HEK293 (cell line): ENCODE measurements around the gene MARVELD3.

ENCODE experiments used
- CTCF ChIA-PET: fragments of 350-600 bp; formaldehyde crosslinking; extraction: SDS; loops from one replicate; lab custom pipeline; 2021; ENCODE audit warnings: antibody characterized with exemption; lab: Yijun Ruan, JAX
- POLR2A ChIA-PET: fragments of 300-600 bp; formaldehyde crosslinking; extraction: SDS; loops from one replicate; lab custom pipeline; 2020; ENCODE audit warnings: antibody characterized with exemption, inconsistent platforms; lab: Yijun Ruan, JAX
- H3K27ac ChIP-seq: fragments of 200-500 bp; sonication (Bioruptor generic); 2 replicates; pipeline ENCODE4 v1.5.1; 2014; ENCODE audit warnings: low read depth, low read length, control low read depth, inconsistent platforms; ENCODE audit errors: extremely low read depth
- H3K36me3 ChIP-seq, 2 experiments: fragments of 200-500 bp in 1 of 2; sonication (Bioruptor generic) in 1 of 2; 1 replicate in 1 of 2; 2 replicates in 1 of 2; pipeline ENCODE4 v1.5.1; 2014 to 2017; ENCODE audit warnings: inconsistent platforms in 2 of 2, low read length in 2 of 2; ENCODE audit not compliant: control insufficient read depth in 2 of 2, insufficient read depth in 1 of 2
- H3K4me1 ChIP-seq: fragments of 200-500 bp; sonication (Bioruptor generic); 2 replicates; pipeline ENCODE4 v1.5.1; 2014; ENCODE audit warnings: mild to moderate bottlenecking, low read length, inconsistent platforms; ENCODE audit not compliant: control insufficient read depth, insufficient read depth
- H3K4me3 ChIP-seq: 2 replicates; pipeline ENCODE4 v1.5.1; 2011; ENCODE audit warnings: low read depth, mild to moderate bottlenecking, control low read depth, low read length, moderate library complexity
- H3K9me3 ChIP-seq: fragments of 200-500 bp; sonication (Bioruptor generic); 2 replicates; pipeline ENCODE4 v1.5.1; 2014; ENCODE audit warnings: low read depth, low read length, inconsistent platforms; ENCODE audit not compliant: control insufficient read depth, insufficient read depth
- EGR2 ChIP-seq: fragments of 450-650 bp; formaldehyde crosslinking; IDR thresholded peaks from 2 replicates; pipeline ENCODE4 v1.5.1; 2016; ENCODE audit warnings: low read depth, missing biosample characterization, missing genetic modification characterization
- GLIS2 ChIP-seq: fragments of 450-650 bp; formaldehyde crosslinking; IDR thresholded peaks from 2 replicates; pipeline ENCODE4 v1.5.1; 2016; ENCODE audit warnings: missing biosample characterization, missing genetic modification characterization
- PRDM1 ChIP-seq: fragments of 450-650 bp; formaldehyde crosslinking; IDR thresholded peaks from 2 replicates; pipeline ENCODE4; 2016; ENCODE audit warnings: missing biosample characterization, missing genetic modification characterization
- PRDM10 ChIP-seq: fragments of 450-650 bp; formaldehyde crosslinking; IDR thresholded peaks from 2 replicates; pipeline ENCODE4 v1.5.1; 2016; ENCODE audit warnings: missing biosample characterization, missing genetic modification characterization
- ZBTB44 ChIP-seq: fragments of 450-650 bp; IDR thresholded peaks from 2 replicates; pipeline ENCODE4 v1.5.1; 2018; ENCODE audit warnings: missing biosample characterization, mild to moderate bottlenecking, missing genetic modification characterization
- ZNF112 ChIP-seq: fragments of 450-650 bp; formaldehyde crosslinking; IDR thresholded peaks from 2 replicates; pipeline ENCODE4 v1.5.0; 2017; ENCODE audit warnings: missing biosample characterization, missing genetic modification characterization
- ZNF146 ChIP-seq: fragments of 450-650 bp; formaldehyde crosslinking; IDR thresholded peaks from 2 replicates; pipeline ENCODE4 v1.5.1; 2016; ENCODE audit warnings: missing biosample characterization, missing genetic modification characterization
- ZNF223 ChIP-seq: fragments of 450-650 bp; formaldehyde crosslinking; IDR thresholded peaks from 2 replicates; pipeline ENCODE4 v1.5.1; 2016; ENCODE audit warnings: missing biosample characterization, missing genetic modification characterization
- ZNF248 ChIP-seq: fragments of 450-650 bp; formaldehyde crosslinking; IDR thresholded peaks from 2 replicates; pipeline ENCODE4 v1.5.1; 2017; ENCODE audit warnings: missing biosample characterization, missing genetic modification characterization
- ZNF280C ChIP-seq: fragments of 450-650 bp; formaldehyde crosslinking; IDR thresholded peaks from 2 replicates; pipeline ENCODE4 v1.5.1; 2016; ENCODE audit warnings: missing biosample characterization, missing genetic modification characterization
- ZNF362 ChIP-seq: fragments of 450-650 bp; formaldehyde crosslinking; IDR thresholded peaks from 2 replicates; pipeline ENCODE4 v1.5.1; 2016; ENCODE audit warnings: missing biosample characterization, missing genetic modification characterization
- ZNF558 ChIP-seq: fragments of 450-650 bp; formaldehyde crosslinking; IDR thresholded peaks from 2 replicates; pipeline ENCODE4 v1.5.1; 2016; ENCODE audit warnings: missing biosample characterization, missing genetic modification characterization
- ZNF596 ChIP-seq: fragments of 450-650 bp; IDR thresholded peaks from 2 replicates; pipeline ENCODE4 v1.5.0; 2018; ENCODE audit warnings: missing biosample characterization, mild to moderate bottlenecking, missing genetic modification characterization, moderate library complexity
- TF ChIP-seq, protein P1 (sequence below): fragments of 450-650 bp; formaldehyde crosslinking; conservative IDR thresholded peaks from 2 replicates; pipeline ENCODE4 v1.5.1; 2016; ENCODE audit warnings: low read depth, missing biosample characterization, missing genetic modification characterization
- TF ChIP-seq, protein P2 (sequence below): fragments of 450-650 bp; formaldehyde crosslinking; IDR thresholded peaks from 2 replicates; pipeline ENCODE4 v1.5.1; 2016; ENCODE audit warnings: missing biosample characterization, missing genetic modification characterization
- TF ChIP-seq, protein P3 (sequence below): fragments of 450-650 bp; formaldehyde crosslinking; IDR thresholded peaks from 2 replicates; pipeline ENCODE4; 2016; ENCODE audit warnings: missing biosample characterization, missing genetic modification characterization
- TF ChIP-seq, protein P4 (sequence below): fragments of 450-650 bp; formaldehyde crosslinking; IDR thresholded peaks from 2 replicates; pipeline ENCODE4 v1.5.1; 2016; ENCODE audit warnings: missing biosample characterization, missing genetic modification characterization, borderline replicate concordance

MARVELD3 gene

DNA sequence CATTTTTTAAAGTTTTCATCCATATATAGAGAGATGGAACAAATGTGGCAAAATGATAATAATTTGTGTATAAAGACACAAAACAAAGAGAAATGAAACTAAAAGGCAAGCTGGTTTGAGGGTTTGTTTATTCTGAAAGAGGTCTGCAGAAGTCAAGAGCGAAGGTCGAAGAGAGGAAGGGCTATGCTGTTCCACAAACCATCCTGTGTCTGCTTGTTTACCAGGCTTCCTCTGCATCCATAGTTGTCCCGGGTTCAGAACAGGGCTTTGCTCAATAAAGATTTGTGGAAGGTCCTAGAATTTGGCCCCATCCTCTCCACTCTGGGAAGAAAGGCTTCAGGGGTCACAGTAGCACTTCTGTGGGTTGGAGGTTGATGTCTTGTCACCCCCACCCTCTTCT is 2.4 kb upstream of the MARVELD3 start:
- Histone ChIP-seq H3K4me3 (no peak overlapping the region), H3K9me3 (no peaks in the 10 kb centered on the region), H3K27ac (no peak overlapping the region), H3K36me3 (no peaks in the 10 kb centered on the region), H3K4me1 (peaks cover 1% of the 10 kb centered on the region; the same call in 1 of the 2 replicates)
- ChIA-PET POLR2A (no interaction called here), CTCF (interaction anchor here (5.5 kb wide), 1 partner anchor 12 kb away, joined by 26 read pairs; no protein-coding TSS in a partner anchor)
- TF ChIP-seq ZNF112 (tag by site-specific recombination): no peak
- TF ChIP-seq, protein P1, sequence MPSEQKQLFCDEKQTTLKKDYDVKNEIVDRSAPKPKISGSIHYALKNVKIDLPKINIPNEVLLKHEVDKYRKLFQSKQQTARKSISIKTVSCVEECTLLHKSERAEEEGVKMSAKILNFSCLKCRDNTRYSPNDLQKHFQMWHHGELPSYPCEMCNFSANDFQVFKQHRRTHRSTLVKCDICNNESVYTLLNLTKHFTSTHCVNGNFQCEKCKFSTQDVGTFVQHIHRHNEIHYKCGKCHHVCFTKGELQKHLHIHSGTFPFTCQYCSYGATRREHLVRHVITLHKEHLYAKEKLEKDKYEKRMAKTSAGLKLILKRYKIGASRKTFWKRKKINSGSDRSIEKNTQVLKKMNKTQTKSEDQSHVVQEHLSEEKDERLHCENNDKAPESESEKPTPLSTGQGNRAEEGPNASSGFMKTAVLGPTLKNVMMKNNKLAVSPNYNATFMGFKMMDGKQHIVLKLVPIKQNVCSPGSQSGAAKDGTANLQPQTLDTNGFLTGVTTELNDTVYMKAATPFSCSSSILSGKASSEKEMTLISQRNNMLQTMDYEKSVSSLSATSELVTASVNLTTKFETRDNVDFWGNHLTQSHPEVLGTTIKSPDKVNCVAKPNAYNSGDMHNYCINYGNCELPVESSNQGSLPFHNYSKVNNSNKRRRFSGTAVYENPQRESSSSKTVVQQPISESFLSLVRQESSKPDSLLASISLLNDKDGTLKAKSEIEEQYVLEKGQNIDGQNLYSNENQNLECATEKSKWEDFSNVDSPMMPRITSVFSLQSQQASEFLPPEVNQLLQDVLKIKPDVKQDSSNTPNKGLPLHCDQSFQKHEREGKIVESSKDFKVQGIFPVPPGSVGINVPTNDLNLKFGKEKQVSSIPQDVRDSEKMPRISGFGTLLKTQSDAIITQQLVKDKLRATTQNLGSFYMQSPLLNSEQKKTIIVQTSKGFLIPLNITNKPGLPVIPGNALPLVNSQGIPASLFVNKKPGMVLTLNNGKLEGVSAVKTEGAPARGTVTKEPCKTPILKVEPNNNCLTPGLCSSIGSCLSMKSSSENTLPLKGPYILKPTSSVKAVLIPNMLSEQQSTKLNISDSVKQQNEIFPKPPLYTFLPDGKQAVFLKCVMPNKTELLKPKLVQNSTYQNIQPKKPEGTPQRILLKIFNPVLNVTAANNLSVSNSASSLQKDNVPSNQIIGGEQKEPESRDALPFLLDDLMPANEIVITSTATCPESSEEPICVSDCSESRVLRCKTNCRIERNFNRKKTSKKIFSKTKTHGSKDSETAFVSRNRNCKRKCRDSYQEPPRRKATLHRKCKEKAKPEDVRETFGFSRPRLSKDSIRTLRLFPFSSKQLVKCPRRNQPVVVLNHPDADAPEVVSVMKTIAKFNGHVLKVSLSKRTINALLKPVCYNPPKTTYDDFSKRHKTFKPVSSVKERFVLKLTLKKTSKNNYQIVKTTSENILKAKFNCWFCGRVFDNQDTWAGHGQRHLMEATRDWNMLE (tag by site-specific recombination): no peak
- no peak for TF ChIP-seq GLIS2
- TF ChIP-seq ZNF146 (tag by site-specific recombination): no peak
- no peak for TF ChIP-seq ZNF596 (tag by site-specific recombination)
- TF ChIP-seq ZNF248 (tag by site-specific recombination): no peak
- TF ChIP-seq, protein P2, sequence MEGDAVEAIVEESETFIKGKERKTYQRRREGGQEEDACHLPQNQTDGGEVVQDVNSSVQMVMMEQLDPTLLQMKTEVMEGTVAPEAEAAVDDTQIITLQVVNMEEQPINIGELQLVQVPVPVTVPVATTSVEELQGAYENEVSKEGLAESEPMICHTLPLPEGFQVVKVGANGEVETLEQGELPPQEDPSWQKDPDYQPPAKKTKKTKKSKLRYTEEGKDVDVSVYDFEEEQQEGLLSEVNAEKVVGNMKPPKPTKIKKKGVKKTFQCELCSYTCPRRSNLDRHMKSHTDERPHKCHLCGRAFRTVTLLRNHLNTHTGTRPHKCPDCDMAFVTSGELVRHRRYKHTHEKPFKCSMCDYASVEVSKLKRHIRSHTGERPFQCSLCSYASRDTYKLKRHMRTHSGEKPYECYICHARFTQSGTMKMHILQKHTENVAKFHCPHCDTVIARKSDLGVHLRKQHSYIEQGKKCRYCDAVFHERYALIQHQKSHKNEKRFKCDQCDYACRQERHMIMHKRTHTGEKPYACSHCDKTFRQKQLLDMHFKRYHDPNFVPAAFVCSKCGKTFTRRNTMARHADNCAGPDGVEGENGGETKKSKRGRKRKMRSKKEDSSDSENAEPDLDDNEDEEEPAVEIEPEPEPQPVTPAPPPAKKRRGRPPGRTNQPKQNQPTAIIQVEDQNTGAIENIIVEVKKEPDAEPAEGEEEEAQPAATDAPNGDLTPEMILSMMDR (tag by site-specific recombination): no peak
- TF ChIP-seq ZNF362 (tag by site-specific recombination): no peak
- TF ChIP-seq, protein P3, sequence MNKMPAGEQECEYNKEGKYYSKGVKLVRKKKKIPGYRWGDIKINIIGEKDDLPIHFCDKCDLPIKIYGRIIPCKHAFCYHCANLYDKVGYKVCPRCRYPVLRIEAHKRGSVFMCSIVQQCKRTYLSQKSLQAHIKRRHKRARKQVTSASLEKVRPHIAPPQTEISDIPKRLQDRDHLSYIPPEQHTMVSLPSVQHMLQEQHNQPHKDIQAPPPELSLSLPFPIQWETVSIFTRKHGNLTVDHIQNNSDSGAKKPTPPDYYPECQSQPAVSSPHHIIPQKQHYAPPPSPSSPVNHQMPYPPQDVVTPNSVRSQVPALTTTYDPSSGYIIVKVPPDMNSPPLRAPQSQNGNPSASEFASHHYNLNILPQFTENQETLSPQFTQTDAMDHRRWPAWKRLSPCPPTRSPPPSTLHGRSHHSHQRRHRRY (tag by site-specific recombination): no peak
- no peak for TF ChIP-seq EGR2
- no peak for TF ChIP-seq ZNF558 (tag by site-specific recombination)
- TF ChIP-seq PRDM1 (tag by site-specific recombination): no peak
- no peak for TF ChIP-seq ZNF280C (tag by site-specific recombination)
- TF ChIP-seq PRDM10 (tag by site-specific recombination): no peak
- TF ChIP-seq, protein P4, sequence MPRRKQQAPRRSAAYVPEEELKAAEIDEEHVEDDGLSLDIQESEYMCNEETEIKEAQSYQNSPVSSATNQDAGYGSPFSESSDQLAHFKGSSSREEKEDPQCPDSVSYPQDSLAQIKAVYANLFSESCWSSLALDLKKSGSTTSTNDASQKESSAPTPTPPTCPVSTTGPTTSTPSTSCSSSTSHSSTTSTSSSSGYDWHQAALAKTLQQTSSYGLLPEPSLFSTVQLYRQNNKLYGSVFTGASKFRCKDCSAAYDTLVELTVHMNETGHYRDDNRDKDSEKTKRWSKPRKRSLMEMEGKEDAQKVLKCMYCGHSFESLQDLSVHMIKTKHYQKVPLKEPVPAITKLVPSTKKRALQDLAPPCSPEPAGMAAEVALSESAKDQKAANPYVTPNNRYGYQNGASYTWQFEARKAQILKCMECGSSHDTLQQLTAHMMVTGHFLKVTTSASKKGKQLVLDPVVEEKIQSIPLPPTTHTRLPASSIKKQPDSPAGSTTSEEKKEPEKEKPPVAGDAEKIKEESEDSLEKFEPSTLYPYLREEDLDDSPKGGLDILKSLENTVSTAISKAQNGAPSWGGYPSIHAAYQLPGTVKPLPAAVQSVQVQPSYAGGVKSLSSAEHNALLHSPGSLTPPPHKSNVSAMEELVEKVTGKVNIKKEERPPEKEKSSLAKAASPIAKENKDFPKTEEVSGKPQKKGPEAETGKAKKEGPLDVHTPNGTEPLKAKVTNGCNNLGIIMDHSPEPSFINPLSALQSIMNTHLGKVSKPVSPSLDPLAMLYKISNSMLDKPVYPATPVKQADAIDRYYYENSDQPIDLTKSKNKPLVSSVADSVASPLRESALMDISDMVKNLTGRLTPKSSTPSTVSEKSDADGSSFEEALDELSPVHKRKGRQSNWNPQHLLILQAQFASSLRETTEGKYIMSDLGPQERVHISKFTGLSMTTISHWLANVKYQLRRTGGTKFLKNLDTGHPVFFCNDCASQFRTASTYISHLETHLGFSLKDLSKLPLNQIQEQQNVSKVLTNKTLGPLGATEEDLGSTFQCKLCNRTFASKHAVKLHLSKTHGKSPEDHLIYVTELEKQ (tag by site-specific recombination): no peak
- TF ChIP-seq ZNF223 (tag by site-specific recombination): no peak
- no peak for TF ChIP-seq ZBTB44
